ENCODE measurements around the gene KIAA0513.

Gene KIAA0513

DNA sequence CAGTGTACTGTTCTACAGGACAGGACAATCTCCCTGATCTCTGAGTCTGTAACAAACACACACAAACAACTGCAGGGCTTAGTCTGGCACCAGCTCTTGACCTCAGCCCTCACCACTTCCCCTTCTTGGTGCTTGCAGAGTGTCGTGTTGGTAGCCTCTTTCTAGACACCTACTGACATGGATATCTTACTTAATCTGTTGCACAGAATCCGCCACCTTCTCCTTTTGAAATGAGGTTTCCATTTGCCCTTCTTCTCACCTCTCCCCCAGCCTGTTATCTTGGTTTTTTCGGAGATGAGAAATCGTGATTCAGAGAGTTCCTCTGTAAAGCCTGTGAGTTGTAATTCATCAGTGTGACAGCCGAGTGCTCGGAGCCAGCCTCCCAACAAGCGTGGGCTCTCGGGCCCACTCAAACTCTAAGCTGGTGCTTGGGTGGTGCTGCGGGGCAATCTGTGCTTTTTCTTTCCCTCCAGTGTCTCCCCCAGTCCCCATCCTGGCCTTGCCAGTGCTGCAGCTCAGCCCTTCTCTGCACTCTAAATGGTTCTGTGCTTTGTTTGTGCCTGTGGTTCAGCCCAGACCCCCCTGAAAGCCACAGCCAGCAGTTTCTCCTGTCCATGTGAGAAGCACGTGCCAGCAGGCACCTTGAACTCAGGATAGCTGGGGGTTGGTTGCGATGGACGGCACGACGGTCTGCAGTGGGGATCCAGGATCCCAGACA lies 28.1 kb downstream of the KIAA0513 start:
- peak; percentile 64 for DNase-seq (ENCODE audit: low read depth)
- H3K4me3 ChIP-seq (replicated peaks; ENCODE audit: low read depth, low read length): peak overlapping the region; percentile 46
- TF ChIP-seq, protein P1, sequence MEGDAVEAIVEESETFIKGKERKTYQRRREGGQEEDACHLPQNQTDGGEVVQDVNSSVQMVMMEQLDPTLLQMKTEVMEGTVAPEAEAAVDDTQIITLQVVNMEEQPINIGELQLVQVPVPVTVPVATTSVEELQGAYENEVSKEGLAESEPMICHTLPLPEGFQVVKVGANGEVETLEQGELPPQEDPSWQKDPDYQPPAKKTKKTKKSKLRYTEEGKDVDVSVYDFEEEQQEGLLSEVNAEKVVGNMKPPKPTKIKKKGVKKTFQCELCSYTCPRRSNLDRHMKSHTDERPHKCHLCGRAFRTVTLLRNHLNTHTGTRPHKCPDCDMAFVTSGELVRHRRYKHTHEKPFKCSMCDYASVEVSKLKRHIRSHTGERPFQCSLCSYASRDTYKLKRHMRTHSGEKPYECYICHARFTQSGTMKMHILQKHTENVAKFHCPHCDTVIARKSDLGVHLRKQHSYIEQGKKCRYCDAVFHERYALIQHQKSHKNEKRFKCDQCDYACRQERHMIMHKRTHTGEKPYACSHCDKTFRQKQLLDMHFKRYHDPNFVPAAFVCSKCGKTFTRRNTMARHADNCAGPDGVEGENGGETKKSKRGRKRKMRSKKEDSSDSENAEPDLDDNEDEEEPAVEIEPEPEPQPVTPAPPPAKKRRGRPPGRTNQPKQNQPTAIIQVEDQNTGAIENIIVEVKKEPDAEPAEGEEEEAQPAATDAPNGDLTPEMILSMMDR (IDR thresholded peaks at IDR 0.05; ENCODE audit: low read length, missing control alignments): no peak

DNA sequence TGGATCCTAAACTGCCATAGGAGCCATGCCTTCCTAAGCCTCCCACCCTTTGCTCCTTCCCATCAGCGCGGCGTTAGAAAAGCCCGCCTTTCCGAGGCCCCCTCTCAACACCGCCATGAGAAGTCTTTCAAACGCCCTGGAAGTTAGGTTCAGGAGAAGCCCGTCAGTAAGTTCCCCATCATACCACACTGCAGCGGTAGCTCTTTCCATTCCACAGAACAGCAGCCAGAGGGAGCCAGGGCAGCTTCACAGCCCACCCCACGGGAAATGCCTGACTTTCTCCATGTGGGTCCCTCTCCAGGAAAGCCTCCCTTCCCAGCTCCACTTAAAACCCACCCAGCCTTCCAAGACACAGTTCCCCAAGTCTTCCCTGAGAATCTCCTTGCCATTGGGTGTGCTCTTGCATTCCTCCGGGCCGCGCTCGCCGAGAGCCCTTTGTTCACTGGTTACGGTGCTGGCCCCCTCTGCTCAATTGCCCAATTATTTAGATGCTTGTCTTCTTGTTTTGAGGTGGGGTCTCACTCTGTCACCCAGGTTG lies 28.7 kb downstream of the KIAA0513 start:
- TF ChIP-seq, protein P1 (IDR thresholded peaks at IDR 0.05; ENCODE audit: low read length, missing control alignments): peak; percentile 53
- no peak overlapping the region for H3K4me3 ChIP-seq (replicated peaks; ENCODE audit: low read depth, low read length)
- DNase-seq (ENCODE audit: low read depth): peak; percentile 30

DNA sequence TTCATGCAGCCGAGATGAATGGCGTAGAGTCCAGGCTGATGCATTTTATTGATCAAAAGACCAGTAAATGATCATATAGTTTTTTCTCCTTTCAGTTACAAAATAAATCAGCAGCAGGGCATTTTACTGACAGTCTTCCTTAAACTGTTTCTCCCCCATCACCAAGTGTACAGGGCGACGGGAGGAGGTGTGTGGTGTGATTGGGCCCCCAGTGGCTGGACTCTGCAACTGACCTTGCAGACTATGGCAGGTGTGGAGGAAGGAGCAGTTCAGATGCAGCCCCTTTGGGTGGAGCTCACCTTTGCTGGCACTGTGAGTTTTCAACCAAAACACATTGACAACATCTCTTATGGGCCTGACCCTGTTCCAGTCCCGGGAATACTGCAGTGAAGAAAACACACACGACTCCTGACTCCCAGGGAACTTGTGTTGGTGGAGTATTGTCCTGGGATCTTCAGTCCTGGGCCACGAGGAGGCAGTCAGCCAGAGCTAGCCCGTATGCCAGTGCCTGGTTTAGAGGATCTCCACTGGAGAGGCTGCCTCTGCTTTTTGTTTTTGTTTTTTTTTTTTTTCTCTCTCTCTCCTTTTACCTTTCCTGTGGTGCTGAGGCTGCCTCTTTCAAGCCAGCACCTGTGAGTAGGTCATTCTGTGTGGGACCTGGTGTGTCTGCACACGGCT lies 29.8 kb downstream of the KIAA0513 start:
- TF ChIP-seq, protein P1 (IDR thresholded peaks at IDR 0.05; ENCODE audit: low read length, missing control alignments): peak; percentile 17
- no peak for DNase-seq (ENCODE audit: low read depth)
- H3K4me3 ChIP-seq (replicated peaks; ENCODE audit: low read depth, low read length): no peak overlapping the region

GRCh38 chr16:85057948-85058347 lies 30.4 kb downstream of the KIAA0513 start:
- no peak overlapping the region for H3K4me3 ChIP-seq (replicated peaks; ENCODE audit: low read depth, low read length)
- TF ChIP-seq, protein P1 (IDR thresholded peaks at IDR 0.05; ENCODE audit: low read length, missing control alignments): no peak
- no peak for DNase-seq (ENCODE audit: low read depth)

DNA sequence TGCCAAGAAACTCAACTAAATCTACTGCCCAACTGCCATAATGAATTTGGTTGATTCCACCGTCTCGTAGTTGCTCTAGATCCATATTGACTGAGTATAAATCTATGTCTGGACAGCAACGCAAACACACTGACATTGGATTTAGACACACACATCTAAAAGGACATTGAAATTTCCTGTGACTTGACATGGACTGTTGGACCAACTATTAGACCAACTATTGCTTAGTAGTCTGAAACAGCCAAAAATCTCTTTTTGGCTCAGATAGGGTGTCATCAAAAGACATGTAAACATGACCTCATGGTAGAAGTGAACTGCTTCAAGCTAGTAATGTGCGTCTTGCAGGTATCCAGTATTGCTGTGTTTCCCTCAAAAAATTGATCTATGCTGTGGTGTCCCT lies 31.3 kb downstream of the KIAA0513 start:
- no peak for DNase-seq (ENCODE audit: low read depth)
- H3K4me3 ChIP-seq (replicated peaks; ENCODE audit: low read depth, low read length): no peak overlapping the region
- TF ChIP-seq, protein P1 (IDR thresholded peaks at IDR 0.05; ENCODE audit: low read length, missing control alignments): no peak

GRCh38 chr16:85061566-85061965 lies 34.0 kb downstream of the KIAA0513 start:
- no peak for DNase-seq (ENCODE audit: low read depth)
- no peak overlapping the region for H3K4me3 ChIP-seq (replicated peaks; ENCODE audit: low read depth, low read length)
- TF ChIP-seq, protein P1 (IDR thresholded peaks at IDR 0.05; ENCODE audit: low read length, missing control alignments): no peak

Data from fibroblast of pulmonary artery (primary cell).